ENCODE results near the gene GRPEL1. TPM values are rescaled to one million over a fixed set of nuclear protein-coding genes. Genes with fewer than 3 reads are reported as not detected.

Gene GRPEL1
- total RNA-seq, 2 donors from 2014 or later: 18.5 to 25.5 TPM

GRCh38 chr4:7051144-7051495, 16.7 kb downstream of the GRPEL1 start:
- no peaks in the 10 kb centered on the region for H3K4me1 ChIP-seq (ENCODE audit: control insufficient read depth, insufficient read depth, low read length)
- Mint-ChIP-seq H3K27ac (peak overlapping the region; percentile 48), H3K36me3 (ENCODE audit: low read depth) (peaks cover 25% of the 10 kb centered on the region), H3K4me3 (no peak overlapping the region), H3K27me3 (ENCODE audit: insufficient read depth) (no peaks in the 10 kb centered on the region), H3K4me1 (peaks cover 17% of the 10 kb centered on the region), H3K9me3 (no peaks in the 10 kb centered on the region)
- H3K36me3 ChIP-seq (ENCODE audit: control insufficient read depth, insufficient read depth, low read length): peaks cover 13% of the 10 kb centered on the region
- H3K9me3 ChIP-seq (ENCODE audit: control insufficient read depth, low read length): no peaks in the 10 kb centered on the region
- H3K4me3 ChIP-seq (ENCODE audit: low read length): no peak overlapping the region
- no peak overlapping the region for H3K9ac ChIP-seq (ENCODE audit: extremely low read depth, low read length, poor library complexity, severe bottlenecking)
- H3K27ac ChIP-seq (ENCODE audit: low read depth, low read length): no peak overlapping the region
- H3K27me3 ChIP-seq (ENCODE audit: control insufficient read depth, insufficient read depth, low read length, poor library complexity, severe bottlenecking): no peaks in the 10 kb centered on the region
- TF ChIP-seq CTCF (conservative IDR thresholded peaks at IDR 0.05): no peak
- WGBS, 2 experiments (ENCODE audit: insufficient coverage in 1 of 2, insufficient read length in 1 of 2): 93% methylated on average over 5 to 12 of the region's 12 CpGs
- no peak for DNase-seq

- peaks cover 13% of the 10 kb centered on the region for H3K36me3 ChIP-seq (ENCODE audit: control insufficient read depth, insufficient read depth, low read length)
- no peak overlapping the region for H3K4me3 Mint-ChIP-seq
- peak overlapping the region; percentile 48 for H3K27ac Mint-ChIP-seq
- H3K27ac ChIP-seq (ENCODE audit: low read depth, low read length): no peak overlapping the region
- no peaks in the 10 kb centered on the region for H3K27me3 ChIP-seq (ENCODE audit: control insufficient read depth, insufficient read depth, low read length, poor library complexity, severe bottlenecking)
- H3K27me3 Mint-ChIP-seq (ENCODE audit: insufficient read depth): no peaks in the 10 kb centered on the region
- 92 to 96% methylated on average over 33 to 36 of the region's 36 CpGs for WGBS, 2 experiments (ENCODE audit: insufficient coverage in 1 of 2, insufficient read length in 1 of 2)
- no peak for DNase-seq
- H3K4me1 Mint-ChIP-seq: peaks cover 19% of the 10 kb centered on the region
- no peaks in the 10 kb centered on the region for H3K9me3 ChIP-seq (ENCODE audit: control insufficient read depth, low read length)
- no peak overlapping the region for H3K9ac ChIP-seq (ENCODE audit: extremely low read depth, low read length, poor library complexity, severe bottlenecking)
- no peak for TF ChIP-seq CTCF (conservative IDR thresholded peaks at IDR 0.05)
- H3K36me3 Mint-ChIP-seq (ENCODE audit: low read depth): peaks cover 20% of the 10 kb centered on the region
- no peaks in the 10 kb centered on the region for H3K9me3 Mint-ChIP-seq
- no peaks in the 10 kb centered on the region for H3K4me1 ChIP-seq (ENCODE audit: control insufficient read depth, insufficient read depth, low read length)
- H3K4me3 ChIP-seq (ENCODE audit: low read length): no peak overlapping the region
Measured at GRCh38 chr4:7050481-7051143, 17.3 kb downstream of the GRPEL1 start.

- Histone ChIP-seq H3K27ac (ENCODE audit: low read depth, low read length) (no peak overlapping the region), H3K4me3 (ENCODE audit: low read length) (no peak overlapping the region), H3K9ac (ENCODE audit: extremely low read depth, low read length, poor library complexity, severe bottlenecking) (no peak overlapping the region), H3K4me1 (ENCODE audit: control insufficient read depth, insufficient read depth, low read length) (no peaks in the 10 kb centered on the region), H3K36me3 (ENCODE audit: control insufficient read depth, insufficient read depth, low read length) (peaks cover 8% of the 10 kb centered on the region), H3K9me3 (ENCODE audit: control insufficient read depth, low read length) (no peaks in the 10 kb centered on the region), H3K27me3 (ENCODE audit: control insufficient read depth, insufficient read depth, low read length, poor library complexity, severe bottlenecking) (no peaks in the 10 kb centered on the region)
- Mint-ChIP-seq H3K36me3 (ENCODE audit: low read depth) (peaks cover 12% of the 10 kb centered on the region), H3K9me3 (no peaks in the 10 kb centered on the region), H3K27me3 (ENCODE audit: insufficient read depth) (no peaks in the 10 kb centered on the region), H3K4me1 (peaks cover 27% of the 10 kb centered on the region), H3K27ac (no peak overlapping the region), H3K4me3 (no peak overlapping the region)
- 95 to 97% methylated on average over 10 to 11 of the region's 11 CpGs for WGBS, 2 experiments (ENCODE audit: insufficient coverage in 1 of 2, insufficient read length in 1 of 2)
- TF ChIP-seq CTCF (conservative IDR thresholded peaks at IDR 0.05): no peak
- DNase-seq: no peak
Measured at GRCh38 chr4:7049739-7050138, 18.1 kb downstream of the GRPEL1 start.

All from endodermal cell (in vitro differentiated cells).